Measurements from ENCODE around the gene PDE1A. TPM values are rescaled to one million over a fixed set of nuclear protein-coding genes. Genes with fewer than 3 reads are reported as not detected.
"Not testable (repeated sequence)": the region's sequence is repeated elsewhere in the genome, so short reads cannot be mapped to it uniquely, and the experiment has no call there.

The PDE1A gene
- polyA plus RNA-seq, 3 donors: 1.3 to 27.3 (median 4.9) TPM

- H3K27ac ChIP-seq (ENCODE audit: low read depth, low read length): no peak overlapping the region
- WGBS, 3 donors: 67 to 76% (median 71%) methylated on average over 2 of the region's 2 CpGs
Measured at GRCh38 chr2:182302972-182303371, 123.9 kb downstream of the PDE1A start.

GRCh38 chr2:182302174-182302573 lies 124.7 kb downstream of the PDE1A start:
- no peak overlapping the region for H3K27ac ChIP-seq (ENCODE audit: low read depth, low read length)
- WGBS, 3 donors: 87 to 95% (median 92%) methylated on average over 3 of the region's 3 CpGs

- WGBS, 3 donors: 73 to 86% (median 80%) methylated on average over 1 of the region's 1 CpG
Measured at GRCh38 chr2:182301093-182301492, 125.7 kb downstream of the PDE1A start.

GRCh38 chr2:182300608-182301007 lies 126.2 kb downstream of the PDE1A start:
- H3K27ac ChIP-seq (ENCODE audit: low read depth, low read length): no peak overlapping the region
- WGBS, 3 donors: 61 to 89% (median 83%) methylated on average over 4 of the region's 4 CpGs

More at GRCh38 chr2:182301093-182301492, 125.7 kb downstream of the PDE1A start:
- no peak overlapping the region for H3K27ac ChIP-seq (ENCODE audit: low read depth, low read length)

GRCh38 chr2:182299632-182300031 lies 127.2 kb downstream of the PDE1A start:
- no peak overlapping the region for H3K27ac ChIP-seq (ENCODE audit: low read depth, low read length)
- 89 to 95% (median 93%) methylated on average over 3 of the region's 3 CpGs for WGBS, 3 donors

GRCh38 chr2:182298456-182298855 lies 128.4 kb downstream of the PDE1A start:
- WGBS, 3 donors: 81 to 88% (median 85%) methylated on average over 4 of the region's 4 CpGs
- H3K27ac ChIP-seq (ENCODE audit: low read depth, low read length): no peak overlapping the region

- no peak overlapping the region for H3K27ac ChIP-seq (ENCODE audit: low read depth, low read length)
- whole genome bisulfite sequencing, 3 donors: 38 to 67% (median 63%) methylated on average over 1 of the region's 1 CpG
Measured at GRCh38 chr2:182291296-182291695, 135.5 kb downstream of the PDE1A start.

- WGBS, 3 donors: 76 to 86% (median 80%) methylated on average over 3 of the region's 3 CpGs
- H3K27ac ChIP-seq (ENCODE audit: low read depth, low read length): no peak overlapping the region
Measured at GRCh38 chr2:182283512-182283911, 143.3 kb downstream of the PDE1A start.

- WGBS, 3 donors: 49 to 66% (median 54%) methylated on average over 3 of the region's 3 CpGs
- no peak overlapping the region for H3K27ac ChIP-seq (ENCODE audit: low read depth, low read length)
Measured at GRCh38 chr2:182281276-182281675, 145.6 kb downstream of the PDE1A start.

- no peak overlapping the region for H3K27ac ChIP-seq (ENCODE audit: low read depth, low read length)
Measured at GRCh38 chr2:182280118-182280517, 146.7 kb downstream of the PDE1A start.

- not testable (repeated sequence) for H3K27ac ChIP-seq (ENCODE audit: low read depth, low read length)
- 81 to 86% (median 82%) methylated on average over 6 of the region's 6 CpGs for WGBS, 3 donors
Measured at GRCh38 chr2:182276662-182277061, 150.2 kb downstream of the PDE1A start.

- WGBS, 3 donors: 64 to 80% (median 68%) methylated on average over 1 of the region's 1 CpG
- H3K27ac ChIP-seq (ENCODE audit: low read depth, low read length): no peak overlapping the region
Measured at GRCh38 chr2:182267971-182268370, 158.9 kb downstream of the PDE1A start.

GRCh38 chr2:182266909-182267308 lies 159.9 kb downstream of the PDE1A start:
- no peak overlapping the region for H3K27ac ChIP-seq (ENCODE audit: low read depth, low read length)

- no peak overlapping the region for H3K27ac ChIP-seq (ENCODE audit: low read depth, low read length)
- 66 to 81% (median 76%) methylated on average over 3 of the region's 3 CpGs for WGBS, 3 donors
Measured at GRCh38 chr2:182265718-182266117, 161.1 kb downstream of the PDE1A start.

GRCh38 chr2:182261860-182262387 lies 164.9 kb downstream of the PDE1A start:
- 77 to 95% (median 94%) methylated on average over 3 of the region's 3 CpGs for WGBS, 3 donors
- no peak overlapping the region for H3K27ac ChIP-seq (ENCODE audit: low read depth, low read length)

GRCh38 chr2:182259629-182260150 lies 167.1 kb downstream of the PDE1A start:
- WGBS, 3 donors: 51 to 70% (median 58%) methylated on average over 4 of the region's 4 CpGs
- no peak overlapping the region for H3K27ac ChIP-seq (ENCODE audit: low read depth, low read length)

- no peak overlapping the region for H3K27ac ChIP-seq (ENCODE audit: low read depth, low read length)
- 66 to 86% (median 82%) methylated on average over 2 of the region's 2 CpGs for WGBS, 3 donors
Measured at GRCh38 chr2:182252534-182252933, 174.3 kb downstream of the PDE1A start.

GRCh38 chr2:182248898-182249297 lies 177.9 kb downstream of the PDE1A start:
- no peak overlapping the region for H3K27ac ChIP-seq (ENCODE audit: low read depth, low read length)
- 94 to 98% (median 95%) methylated on average over 2 of the region's 2 CpGs for WGBS, 3 donors

- WGBS, 3 donors: 62 to 80% (median 67%) methylated on average over 6 of the region's 6 CpGs
- H3K27ac ChIP-seq (ENCODE audit: low read depth, low read length): no peak overlapping the region
Measured at GRCh38 chr2:182248362-182248761, 178.5 kb downstream of the PDE1A start.

- 73 to 84% (median 83%) methylated on average over 1 of the region's 1 CpG for WGBS, 3 donors
- no peak overlapping the region for H3K27ac ChIP-seq (ENCODE audit: low read depth, low read length)
Measured at GRCh38 chr2:182247831-182248230, 179.0 kb downstream of the PDE1A start.

GRCh38 chr2:182245963-182246362 lies 180.9 kb downstream of the PDE1A start:
- H3K27ac ChIP-seq (ENCODE audit: low read depth, low read length): no peak overlapping the region

Measured in adipose tissue (tissue), 3 donors.